PFSK-1 (cell line): ENCODE data around the gene DPYD.

Experiments used
- FOXP2 ChIP-seq: optimal IDR thresholded peaks from 2 replicates; pipeline ENCODE3; 2011; ENCODE audit warnings: borderline replicate concordance, control low read depth, inconsistent platforms; ENCODE audit not compliant: insufficient read depth; ENCODE audit errors: extremely low read length, extremely low read depth
- POLR2AphosphoS5 ChIP-seq: IDR thresholded peaks from 2 replicates; pipeline ENCODE4 v1.6.1; 2012; ENCODE audit warnings: low read depth, mild to moderate bottlenecking, control low read depth, low read length, moderate library complexity
- SIN3A ChIP-seq: IDR thresholded peaks from 2 replicates; pipeline ENCODE4 v1.6.1; 2012; ENCODE audit warnings: mild to moderate bottlenecking, low read length, moderate library complexity, borderline replicate concordance; ENCODE audit not compliant: insufficient read depth
- TAF1 ChIP-seq: IDR thresholded peaks from 2 replicates; pipeline ENCODE4 v1.6.1; 2012; ENCODE audit warnings: low read length, control low read depth, borderline replicate concordance; ENCODE audit not compliant: insufficient read depth
- TF ChIP-seq, protein P1 (sequence below), 2 experiments: IDR thresholded peaks; 2 replicates each; pipeline versions ENCODE4 v1.6.1 to v1.8.0; 2011 to 2012; ENCODE audit warnings: low read depth in 2 of 2, low read length in 2 of 2, control low read depth in 1 of 2, inconsistent platforms in 1 of 2, mild to moderate bottlenecking in 1 of 2, moderate library complexity in 1 of 2; ENCODE audit not compliant: insufficient read depth in 1 of 2

Gene DPYD

DNA sequence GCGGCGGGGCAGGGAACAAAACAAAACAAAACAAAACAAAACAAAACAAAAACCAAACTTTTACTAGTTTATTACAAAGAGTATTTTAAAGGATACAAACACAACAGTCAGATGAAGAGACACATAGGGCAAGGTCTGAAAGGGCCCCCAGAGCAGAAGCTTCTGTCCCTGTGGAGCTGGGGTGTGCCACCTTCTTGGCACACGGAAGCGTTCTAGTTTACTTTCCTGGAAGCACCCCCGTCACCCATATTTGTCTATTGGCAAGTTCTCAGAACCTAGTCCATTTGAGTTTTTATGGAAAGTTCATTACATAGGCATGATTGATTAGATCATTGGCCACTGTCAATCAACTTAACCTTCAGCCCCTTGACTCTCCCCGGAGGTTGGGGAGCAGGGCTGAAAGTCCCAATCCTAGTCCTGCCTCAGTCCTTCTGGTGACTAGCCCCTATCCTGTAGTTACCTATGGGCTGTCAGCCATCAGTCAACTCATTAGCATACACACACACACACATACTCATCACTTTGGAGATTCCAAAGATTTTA, 380.4 kb downstream of the DPYD start:
- no peak for TF ChIP-seq FOXP2
- TF ChIP-seq POLR2AphosphoS5, result no peak
- no peak for TF ChIP-seq SIN3A
- TF ChIP-seq, protein P1, sequence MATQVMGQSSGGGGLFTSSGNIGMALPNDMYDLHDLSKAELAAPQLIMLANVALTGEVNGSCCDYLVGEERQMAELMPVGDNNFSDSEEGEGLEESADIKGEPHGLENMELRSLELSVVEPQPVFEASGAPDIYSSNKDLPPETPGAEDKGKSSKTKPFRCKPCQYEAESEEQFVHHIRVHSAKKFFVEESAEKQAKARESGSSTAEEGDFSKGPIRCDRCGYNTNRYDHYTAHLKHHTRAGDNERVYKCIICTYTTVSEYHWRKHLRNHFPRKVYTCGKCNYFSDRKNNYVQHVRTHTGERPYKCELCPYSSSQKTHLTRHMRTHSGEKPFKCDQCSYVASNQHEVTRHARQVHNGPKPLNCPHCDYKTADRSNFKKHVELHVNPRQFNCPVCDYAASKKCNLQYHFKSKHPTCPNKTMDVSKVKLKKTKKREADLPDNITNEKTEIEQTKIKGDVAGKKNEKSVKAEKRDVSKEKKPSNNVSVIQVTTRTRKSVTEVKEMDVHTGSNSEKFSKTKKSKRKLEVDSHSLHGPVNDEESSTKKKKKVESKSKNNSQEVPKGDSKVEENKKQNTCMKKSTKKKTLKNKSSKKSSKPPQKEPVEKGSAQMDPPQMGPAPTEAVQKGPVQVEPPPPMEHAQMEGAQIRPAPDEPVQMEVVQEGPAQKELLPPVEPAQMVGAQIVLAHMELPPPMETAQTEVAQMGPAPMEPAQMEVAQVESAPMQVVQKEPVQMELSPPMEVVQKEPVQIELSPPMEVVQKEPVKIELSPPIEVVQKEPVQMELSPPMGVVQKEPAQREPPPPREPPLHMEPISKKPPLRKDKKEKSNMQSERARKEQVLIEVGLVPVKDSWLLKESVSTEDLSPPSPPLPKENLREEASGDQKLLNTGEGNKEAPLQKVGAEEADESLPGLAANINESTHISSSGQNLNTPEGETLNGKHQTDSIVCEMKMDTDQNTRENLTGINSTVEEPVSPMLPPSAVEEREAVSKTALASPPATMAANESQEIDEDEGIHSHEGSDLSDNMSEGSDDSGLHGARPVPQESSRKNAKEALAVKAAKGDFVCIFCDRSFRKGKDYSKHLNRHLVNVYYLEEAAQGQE (IDR thresholded peaks at IDR 0.05; ENCODE audit: insufficient read depth in 1 of 2, low read depth in 2 of 2, low read length in 2 of 2), result no peak
- TF ChIP-seq TAF1, result no peak

DNA sequence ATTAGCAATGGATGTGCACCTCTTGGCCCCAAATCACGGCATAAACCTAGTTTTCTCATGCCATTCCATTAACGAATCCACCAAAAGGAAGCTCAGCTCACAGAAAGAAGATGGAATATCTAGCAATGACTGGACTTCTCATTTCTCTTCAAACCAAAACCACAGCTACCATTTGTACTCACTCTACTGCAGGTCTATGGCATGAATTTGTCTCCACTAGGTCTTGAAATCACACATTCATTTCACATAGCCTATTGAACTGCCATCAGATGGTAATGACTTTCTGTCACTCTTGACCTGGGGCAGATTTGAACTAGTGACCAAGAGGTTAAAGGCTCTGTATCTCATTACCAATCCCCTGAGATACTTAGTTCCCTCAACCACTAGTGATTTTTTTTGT, 382.7 kb downstream of the DPYD start:
- TF ChIP-seq POLR2AphosphoS5 (no peak), SIN3A (no peak), FOXP2 (no peak), TAF1 (no peak)
- TF ChIP-seq, protein P1 (IDR thresholded peaks at IDR 0.05; ENCODE audit: insufficient read depth in 1 of 2, low read depth in 2 of 2, low read length in 2 of 2), result no peak

DNA sequence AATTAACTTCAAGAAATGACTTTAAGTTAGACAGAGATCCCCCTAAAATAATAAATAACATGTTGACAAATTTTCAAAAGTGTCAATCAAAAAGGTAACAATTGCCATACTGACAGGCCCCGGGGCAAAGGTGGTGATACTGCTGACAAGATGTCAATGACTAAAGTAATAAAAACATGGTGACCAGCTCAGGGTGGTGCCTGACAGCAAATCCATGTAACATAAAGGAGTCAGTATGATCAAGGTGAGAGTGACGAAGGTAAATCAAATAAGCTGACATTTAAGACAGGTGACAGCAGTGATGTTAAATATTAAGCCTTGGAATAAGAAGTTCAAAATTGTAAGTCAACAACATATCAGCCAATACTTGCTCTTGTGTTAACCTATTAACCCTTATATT, 387.5 kb downstream of the DPYD start:
- TF ChIP-seq TAF1 (no peak), SIN3A (no peak), POLR2AphosphoS5 (no peak), FOXP2 (no peak)
- TF ChIP-seq, protein P1 (IDR thresholded peaks at IDR 0.05; ENCODE audit: insufficient read depth in 1 of 2, low read depth in 2 of 2, low read length in 2 of 2), result no peak

DNA sequence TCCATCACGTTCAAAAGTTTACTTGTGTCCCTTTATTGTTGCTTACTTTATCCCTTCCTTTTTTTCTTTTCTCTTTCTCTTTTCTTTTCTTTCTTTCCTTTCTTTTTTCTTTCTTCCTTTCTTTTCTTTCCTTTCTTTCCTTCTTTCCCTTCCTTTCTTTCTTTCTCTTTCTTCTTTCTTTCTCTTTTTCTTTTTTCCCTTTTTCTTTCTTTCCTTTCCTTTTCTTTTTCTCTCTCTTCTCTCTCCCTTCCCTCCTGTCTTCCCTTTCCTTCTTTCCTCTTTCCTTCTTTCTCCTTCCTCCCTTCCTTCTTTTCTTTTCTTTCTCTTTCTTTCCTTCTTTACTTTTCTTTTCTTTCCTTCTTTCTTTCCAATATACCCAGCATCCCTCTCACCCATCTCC, 391.2 kb downstream of the DPYD start:
- no peak for TF ChIP-seq SIN3A
- TF ChIP-seq, protein P1 (IDR thresholded peaks at IDR 0.05; ENCODE audit: insufficient read depth in 1 of 2, low read depth in 2 of 2, low read length in 2 of 2), result no peak
- no peak for TF ChIP-seq TAF1
- TF ChIP-seq POLR2AphosphoS5, result no peak
- TF ChIP-seq FOXP2, result no peak

DNA sequence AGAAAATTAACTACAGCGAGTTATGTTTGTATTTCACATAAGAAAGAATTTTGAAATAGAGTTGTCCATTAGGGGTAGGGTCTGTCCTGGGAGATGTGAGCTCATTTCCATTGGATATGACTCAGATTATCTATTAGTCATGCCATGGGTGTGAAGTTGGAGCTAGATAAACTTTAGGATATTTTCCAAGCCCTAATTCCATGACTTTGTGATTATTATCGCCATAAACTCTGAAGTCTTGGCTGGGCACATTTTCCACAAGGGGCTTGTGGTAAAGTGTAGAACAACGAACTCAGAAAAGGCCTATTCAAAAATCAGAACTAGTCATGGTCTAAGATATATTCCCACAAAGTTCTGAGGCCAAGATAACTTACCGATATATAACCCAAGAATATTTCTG, 396.6 kb downstream of the DPYD start:
- TF ChIP-seq POLR2AphosphoS5 (no peak), SIN3A (no peak), TAF1 (no peak), FOXP2 (no peak)
- TF ChIP-seq, protein P1 (IDR thresholded peaks at IDR 0.05; ENCODE audit: insufficient read depth in 1 of 2, low read depth in 2 of 2, low read length in 2 of 2), result no peak
